Measurements from ENCODE around the gene PRXL2A. TPM values are rescaled to one million over a fixed set of nuclear protein-coding genes. Genes with fewer than 3 reads are reported as not detected.

The PRXL2A gene
- total RNA-seq, 1 donor from 2014 or later = 29.9 TPM

- peaks cover 90% of the 10 kb centered on the region for H3K79me2 ChIP-seq (ENCODE audit: insufficient read depth, low read length)
- H3K9ac ChIP-seq (ENCODE audit: low read length) = peak overlapping the region; percentile 43
- H3K4me1 ChIP-seq (ENCODE audit: insufficient read depth, low read length) = peaks cover 69% of the 10 kb centered on the region
- peaks cover 5% of the 10 kb centered on the region for H3K36me3 Mint-ChIP-seq (ENCODE audit: low read depth, unreplicated experiment)
- TF ChIP-seq EZH2 (IDR thresholded peaks at IDR 0.05; ENCODE audit: insufficient read depth, low read length) (no peak), CTCF (IDR thresholded peaks at IDR 0.05; ENCODE audit: insufficient read depth, low read depth, low read length) (no peak)
- H3K27me3 Mint-ChIP-seq (ENCODE audit: low read depth, unreplicated experiment) = no peaks in the 10 kb centered on the region
- H4K20me1 ChIP-seq (ENCODE audit: insufficient read depth, low read length) = peaks cover 85% of the 10 kb centered on the region
- peak overlapping the region; percentile 62 for H3K4me2 ChIP-seq (ENCODE audit: low read length)
- peaks cover 66% of the 10 kb centered on the region for H3K4me1 Mint-ChIP-seq (ENCODE audit: low read depth, unreplicated experiment)
- H3K36me3 ChIP-seq (ENCODE audit: insufficient read depth, low read length) = peaks cover 2% of the 10 kb centered on the region
- H3K27ac Mint-ChIP-seq (ENCODE audit: unreplicated experiment) = peak overlapping the region; percentile 34
- H3K4me3 Mint-ChIP-seq (ENCODE audit: unreplicated experiment) = peak overlapping the region; percentile 69
- H3K27ac ChIP-seq (ENCODE audit: low read depth, low read length) = peak overlapping the region; percentile 20
- no peak overlapping the region for H3K4me3 ChIP-seq (ENCODE audit: insufficient read depth, low read depth, low read length)
- H2AFZ ChIP-seq (ENCODE audit: low read depth, low read length) = no peak overlapping the region
- DNase-seq (ENCODE audit: low read depth) = no peak
- H3K9me3 ChIP-seq (ENCODE audit: insufficient read depth, low read depth, low read length) = no peaks in the 10 kb centered on the region
- no peaks in the 10 kb centered on the region for H3K27me3 ChIP-seq (ENCODE audit: insufficient read depth, low read length)
- no peaks in the 10 kb centered on the region for H3K9me3 Mint-ChIP-seq (ENCODE audit: unreplicated experiment)
- FAIRE-seq = no peak
These were observed 49.9 kb downstream of the PRXL2A start for GRCh38 chr10:80458263-80458625.

- Histone ChIP-seq H3K4me2 (ENCODE audit: low read length) (peak overlapping the region; percentile 62), H3K27me3 (ENCODE audit: insufficient read depth, low read length) (no peaks in the 10 kb centered on the region), H3K4me3 (ENCODE audit: insufficient read depth, low read depth, low read length) (no peak overlapping the region), H3K9ac (ENCODE audit: low read length) (peak overlapping the region; percentile 43), H3K36me3 (ENCODE audit: insufficient read depth, low read length) (peaks cover 2% of the 10 kb centered on the region), H2AFZ (ENCODE audit: low read depth, low read length) (no peak overlapping the region), H3K9me3 (ENCODE audit: insufficient read depth, low read depth, low read length) (no peaks in the 10 kb centered on the region), H3K27ac (ENCODE audit: low read depth, low read length) (peak overlapping the region; percentile 20), H3K79me2 (ENCODE audit: insufficient read depth, low read length) (peaks cover 94% of the 10 kb centered on the region), H3K4me1 (ENCODE audit: insufficient read depth, low read length) (peaks cover 69% of the 10 kb centered on the region), H4K20me1 (ENCODE audit: insufficient read depth, low read length) (peaks cover 89% of the 10 kb centered on the region)
- peaks cover 5% of the 10 kb centered on the region for H3K36me3 Mint-ChIP-seq (ENCODE audit: low read depth, unreplicated experiment)
- H3K27me3 Mint-ChIP-seq (ENCODE audit: low read depth, unreplicated experiment) = no peaks in the 10 kb centered on the region
- peak overlapping the region; percentile 34 for H3K27ac Mint-ChIP-seq (ENCODE audit: unreplicated experiment)
- peaks cover 66% of the 10 kb centered on the region for H3K4me1 Mint-ChIP-seq (ENCODE audit: low read depth, unreplicated experiment)
- DNase-seq (ENCODE audit: low read depth) (no peak), FAIRE-seq (no peak)
- no peaks in the 10 kb centered on the region for H3K9me3 Mint-ChIP-seq (ENCODE audit: unreplicated experiment)
- TF ChIP-seq CTCF (IDR thresholded peaks at IDR 0.05; ENCODE audit: insufficient read depth, low read depth, low read length) = no peak
- no peak for TF ChIP-seq EZH2 (IDR thresholded peaks at IDR 0.05; ENCODE audit: insufficient read depth, low read length)
- peak overlapping the region; percentile 69 for H3K4me3 Mint-ChIP-seq (ENCODE audit: unreplicated experiment)
These were observed 50.3 kb downstream of the PRXL2A start for GRCh38 chr10:80458638-80459037.

- H3K9ac ChIP-seq (ENCODE audit: low read length) = peak overlapping the region; percentile 43
- H3K79me2 ChIP-seq (ENCODE audit: insufficient read depth, low read length) = peaks cover 100% of the 10 kb centered on the region
- peaks cover 2% of the 10 kb centered on the region for H3K36me3 ChIP-seq (ENCODE audit: insufficient read depth, low read length)
- DNase-seq (ENCODE audit: low read depth) (peak; percentile 82), FAIRE-seq (no peak)
- H2AFZ ChIP-seq (ENCODE audit: low read depth, low read length) = no peak overlapping the region
- TF ChIP-seq EZH2 (IDR thresholded peaks at IDR 0.05; ENCODE audit: insufficient read depth, low read length) = no peak
- TF ChIP-seq CTCF (IDR thresholded peaks at IDR 0.05; ENCODE audit: insufficient read depth, low read depth, low read length) = no peak
- H3K4me3 Mint-ChIP-seq (ENCODE audit: unreplicated experiment) = peak overlapping the region; percentile 62
- H3K9me3 Mint-ChIP-seq (ENCODE audit: unreplicated experiment) = no peaks in the 10 kb centered on the region
- peaks cover 5% of the 10 kb centered on the region for H3K36me3 Mint-ChIP-seq (ENCODE audit: low read depth, unreplicated experiment)
- no peak overlapping the region for H3K27ac ChIP-seq (ENCODE audit: low read depth, low read length)
- H3K27ac Mint-ChIP-seq (ENCODE audit: unreplicated experiment) = peak overlapping the region; percentile 77
- H4K20me1 ChIP-seq (ENCODE audit: insufficient read depth, low read length) = peaks cover 95% of the 10 kb centered on the region
- no peak overlapping the region for H3K4me3 ChIP-seq (ENCODE audit: insufficient read depth, low read depth, low read length)
- peaks cover 75% of the 10 kb centered on the region for H3K4me1 ChIP-seq (ENCODE audit: insufficient read depth, low read length)
- peak overlapping the region; percentile 62 for H3K4me2 ChIP-seq (ENCODE audit: low read length)
- no peaks in the 10 kb centered on the region for H3K27me3 Mint-ChIP-seq (ENCODE audit: low read depth, unreplicated experiment)
- no peaks in the 10 kb centered on the region for H3K9me3 ChIP-seq (ENCODE audit: insufficient read depth, low read depth, low read length)
- peaks cover 72% of the 10 kb centered on the region for H3K4me1 Mint-ChIP-seq (ENCODE audit: low read depth, unreplicated experiment)
- H3K27me3 ChIP-seq (ENCODE audit: insufficient read depth, low read length) = no peaks in the 10 kb centered on the region
These were observed 50.9 kb downstream of the PRXL2A start for GRCh38 chr10:80459047-80459865.
